Measurements from ENCODE around the gene C12orf56. TPM values are rescaled to one million over a fixed set of nuclear protein-coding genes. Genes with fewer than 3 reads are reported as not detected.

The C12orf56 gene
- polyA plus RNA-seq, 2 of the 4 experiments (the other 2 are of a cell fraction), result 0.05 to 0.22 TPM

GRCh38 chr12:64225626-64226025 lies 164.9 kb downstream of the C12orf56 start:
- 60% methylated on average over 2 of the region's 2 CpGs for WGBS (ENCODE audit: missing lambda C conversion rate)
- POLR2A ChIA-PET, result no interaction called here
- CTCF ChIA-PET, result interaction anchor here (0.6 to 1.6 kb wide), 2 partner anchors 10 to 472 kb away, joined by 3 to 4 read pairs; no protein-coding TSS in a partner anchor

GRCh38 chr12:64222009-64222765 lies 168.4 kb downstream of the C12orf56 start, which contains the start of gene KICS2:
Gene KICS2 (minus strand): TSS chr12:64222296. CDS start chr12:64222237, 59 bp downstream.
- Histone ChIP-seq H3K27ac (peak within 1 kb of the TSS; percentile 87 to 93), H3K4me2 (peak within 1 kb of the TSS; percentile 85), H3K4me3 (peak within 1 kb of the TSS; percentile 71), H3K9me3 (no peaks in the 10 kb centered on the region), H3K4me1 (peaks cover 21% of the 10 kb centered on the region)
- 2% methylated on average over 35 of the region's 56 CpGs for WGBS (ENCODE audit: missing lambda C conversion rate)
- DNase-seq (ENCODE audit: low read depth in 1 of 2, low spot score in 1 of 2) (peak; percentile 90 to 97), FAIRE-seq (no peak), ATAC-seq (peak; percentile 95 to 96)
- ChIA-PET POLR2A (interaction anchor here (0.7 to 1.6 kb wide), 10 partner anchors 10 to 386 kb away, joined by 3 to 21 read pairs (median 4); partner anchors contain the start of genes SRGAP1 and XPOT), CTCF (interaction anchor here (0.6 to 1.9 kb wide), 6 partner anchors 10 to 456 kb away, joined by 3 to 4 read pairs (median 3); partner anchors contain the start of gene SRGAP1)
- TF ChIP-seq TFCP2L1 (CRISPR knock-in tag; IDR thresholded peaks at IDR 0.05) (0 out of 2 replicates have a peak, but pooled peaks have one; percentile 16), NFE2L2 (conservative IDR thresholded peaks at IDR 0.05; ENCODE audit: low read length) (no peak), EHMT2 (IDR thresholded peaks at IDR 0.05; ENCODE audit: low read depth) (no peak), ZSCAN20 (CRISPR knock-in tag; IDR thresholded peaks at IDR 0.05) (no peak), ESRRA (IDR thresholded peaks at IDR 0.05; ENCODE audit: borderline replicate concordance, low read length) (no peak), MAX (IDR thresholded peaks at IDR 0.05) (peak; percentile 100), PHF8 (IDR thresholded peaks at IDR 0.05; ENCODE audit: borderline replicate concordance, low read depth) (peak; percentile 97), MYC (IDR thresholded peaks at IDR 0.05; ENCODE audit: borderline replicate concordance, low read length) (peak; percentile 100), KDM5A (IDR thresholded peaks at IDR 0.05) (no peak), MAFK (IDR thresholded peaks at IDR 0.05; ENCODE audit: partially characterized antibody) (no peak), NR3C1 (IDR thresholded peaks at IDR 0.05) (no peak), HDAC2 (IDR thresholded peaks at IDR 0.05) (no peak), KDM1A (IDR thresholded peaks at IDR 0.05; ENCODE audit: low read depth) (no peak), ATOH8 (CRISPR knock-in tag; IDR thresholded peaks at IDR 0.05; ENCODE audit: low read depth) (peak; percentile 40; the same call in 1 of the 2 replicates), FOXS1 (CRISPR knock-in tag; IDR thresholded peaks at IDR 0.05) (0 out of 2 replicates have a peak, but pooled peaks have one; percentile 39), RAD21 (conservative IDR thresholded peaks at IDR 0.05 in 1 of 2, IDR thresholded peaks at IDR 0.05 in 1 of 2) (peak in 1 of 2 experiments; percentile 13; a peak in 1 of 5 replicates), POLR2A (IDR thresholded peaks at IDR 0.05; ENCODE audit: low read length) (peak; percentile 90), E2F6 (IDR thresholded peaks at IDR 0.05; ENCODE audit: borderline replicate concordance, low read depth) (peak; percentile 81), CHD2 (IDR thresholded peaks at IDR 0.05; ENCODE audit: low read length, partially characterized antibody) (no peak), ZNF302 (CRISPR knock-in tag; IDR thresholded peaks at IDR 0.05) (no peak), RARB (CRISPR knock-in tag; IDR thresholded peaks at IDR 0.05) (no peak), USF2 (IDR thresholded peaks at IDR 0.05) (peak; percentile 82), NPAS2 (CRISPR knock-in tag; IDR thresholded peaks at IDR 0.05; ENCODE audit: borderline replicate concordance) (no peak), SMC3 (IDR thresholded peaks at IDR 0.05) (no peak), FOSL2 (IDR thresholded peaks at IDR 0.05) (no peak), FOSL2 (CRISPR knock-in tag; IDR thresholded peaks at IDR 0.05) (peak; percentile 91), HEYL (CRISPR knock-in tag; IDR thresholded peaks at IDR 0.05) (no peak), HOXB13 (CRISPR knock-in tag; IDR thresholded peaks at IDR 0.05; ENCODE audit: low read depth) (no peak), RCOR1 (IDR thresholded peaks at IDR 0.05; ENCODE audit: low read depth, low read length) (no peak), POLR2AphosphoS2 (conservative IDR thresholded peaks at IDR 0.05; ENCODE audit: low read length) (no peak)

More at GRCh38 chr12:64225626-64226025, 164.9 kb downstream of the C12orf56 start:
- ATAC-seq (no peak), FAIRE-seq (no peak), DNase-seq (ENCODE audit: low read depth in 1 of 2, low spot score in 1 of 2) (no peak)
- Histone ChIP-seq H3K4me1 (peaks cover 8% of the 10 kb centered on the region), H3K4me2 (no peak overlapping the region), H3K9me3 (no peaks in the 10 kb centered on the region), H3K4me3 (no peak overlapping the region), H3K27ac (no peak overlapping the region)
- no peak for TF ChIP-seq CHD2 (IDR thresholded peaks at IDR 0.05; ENCODE audit: low read length, partially characterized antibody)
- no peak for TF ChIP-seq MAFK (IDR thresholded peaks at IDR 0.05; ENCODE audit: partially characterized antibody)
- TF ChIP-seq USF2 (IDR thresholded peaks at IDR 0.05), result no peak
- no peak for TF ChIP-seq RFX5 (IDR thresholded peaks at IDR 0.05)
- TF ChIP-seq NR3C1 (IDR thresholded peaks at IDR 0.05), result no peak
- no peak for TF ChIP-seq HEYL (CRISPR knock-in tag; IDR thresholded peaks at IDR 0.05)
- no peak for TF ChIP-seq ZNF302 (CRISPR knock-in tag; IDR thresholded peaks at IDR 0.05)
- no peak for TF ChIP-seq FOSB (CRISPR knock-in tag; IDR thresholded peaks at IDR 0.05)

All from A549 (cell line).